ENCODE data around the gene MAD1L1.
A peak's percentile ranks its signal among the peaks of the same experiment; 100 is the strongest.

The MAD1L1 gene

GRCh38 chr7:2257651-2258050 is 24.9 kb upstream of the MAD1L1 start:
- DNase-seq: no peak

- no peak for DNase-seq
These were observed 24.4 kb upstream of the MAD1L1 start for GRCh38 chr7:2257046-2257551.

GRCh38 chr7:2256306-2257045 is 23.7 kb upstream of the MAD1L1 start:
- DNase-seq: no peak

- DNase-seq: no peak
These were observed 22.7 kb upstream of the MAD1L1 start for GRCh38 chr7:2255145-2256139.

- DNase-seq: no peak
These were observed 21.8 kb upstream of the MAD1L1 start for GRCh38 chr7:2254429-2255144.

- no peak for DNase-seq
These were observed 20.9 kb upstream of the MAD1L1 start for GRCh38 chr7:2253525-2254244.

- no peak for DNase-seq
These were observed 20.3 kb upstream of the MAD1L1 start for GRCh38 chr7:2253021-2253420.

GRCh38 chr7:2251841-2252771 is 19.4 kb upstream of the MAD1L1 start:
- DNase-seq: no peak

GRCh38 chr7:2251381-2251780 is 18.6 kb upstream of the MAD1L1 start:
- no peak for DNase-seq

GRCh38 chr7:2249744-2250323 is 17.1 kb upstream of the MAD1L1 start:
- no peak for DNase-seq

- peak; percentile 36 for DNase-seq
These were observed 16.4 kb upstream of the MAD1L1 start for GRCh38 chr7:2248984-2249694.

- no peak for DNase-seq
These were observed 14.6 kb upstream of the MAD1L1 start for GRCh38 chr7:2247141-2247995.

- DNase-seq: no peak
These were observed 13.3 kb upstream of the MAD1L1 start for GRCh38 chr7:2245883-2246675.

GRCh38 chr7:2244404-2244995 is 11.8 kb upstream of the MAD1L1 start:
- no peak for DNase-seq

- no peak for DNase-seq
These were observed 10.7 kb upstream of the MAD1L1 start for GRCh38 chr7:2243458-2243857.

- no peak for DNase-seq
These were observed 10.0 kb upstream of the MAD1L1 start for GRCh38 chr7:2242541-2243429.
